ENCODE results near the gene DZIP1. TPM values are rescaled to one million over a fixed set of nuclear protein-coding genes. Genes with fewer than 3 reads are reported as not detected.

Gene DZIP1
- total and polyA plus RNA-seq, 2 of the 8 experiments (the other 6 are each of a cell fraction or from before 2014, with no cell fraction given) = 7.6 to 24.6 TPM

DNA sequence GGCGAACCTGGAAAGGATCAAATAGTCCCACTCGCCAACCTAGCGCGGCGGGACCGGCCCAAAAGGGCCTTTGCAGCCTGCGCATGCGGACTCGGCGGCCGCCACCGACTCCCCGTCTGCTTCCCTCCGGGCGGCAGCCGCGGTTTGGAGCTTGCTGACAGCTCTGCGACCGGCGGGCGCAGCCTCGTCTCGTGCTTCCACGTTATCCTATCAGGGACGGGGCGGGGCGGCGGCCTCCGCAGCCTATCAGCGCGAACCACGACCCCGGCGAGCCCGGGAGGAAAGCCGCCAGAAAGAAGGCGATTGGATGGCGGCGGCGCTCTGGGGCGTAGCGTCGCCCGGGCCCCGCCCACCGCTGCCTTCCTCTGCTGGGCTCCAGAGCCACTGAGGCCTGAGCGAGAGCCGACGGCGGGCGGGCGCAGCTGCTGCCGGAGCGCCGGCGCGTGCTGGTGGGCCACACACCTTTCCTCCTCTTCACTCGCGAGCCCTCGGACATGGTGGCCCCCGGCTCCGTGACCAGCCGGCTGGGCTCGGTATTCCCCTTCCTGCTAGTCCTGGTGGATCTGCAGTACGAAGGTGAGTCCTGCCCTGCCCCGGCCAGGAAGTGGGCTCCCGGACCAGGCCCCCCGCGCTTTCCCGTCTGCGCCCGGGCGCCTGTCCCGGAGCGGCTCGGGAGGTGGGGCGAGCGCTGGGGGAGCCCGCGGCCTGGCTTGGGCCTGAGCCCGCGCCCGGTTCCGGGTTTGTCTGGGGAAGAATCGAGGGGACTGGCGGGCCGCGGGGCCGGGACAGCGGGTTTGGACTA is 32.5 kb upstream of the DZIP1 start, which contains the start of gene DNAJC3 (continued):
- TF ChIP-seq TEAD4 (IDR thresholded peaks at IDR 0.05; ENCODE audit: low read depth, low read length) (no peak), KDM4A (IDR thresholded peaks at IDR 0.05; ENCODE audit: low read depth, low read length, severe bottlenecking) (peak; percentile 85), TBP (IDR thresholded peaks at IDR 0.05; ENCODE audit: low read depth, low read length) (peak; percentile 77), SAP30 (IDR thresholded peaks at IDR 0.05; ENCODE audit: insufficient read depth, insufficient replicate concordance, low read length) (peak; percentile 51), EZH2 (IDR thresholded peaks at IDR 0.05; ENCODE audit: low read depth, low read length, severe bottlenecking) (no peak), PHF8 (conservative IDR thresholded peaks at IDR 0.05; ENCODE audit: low read depth, low read length) (peak; percentile 82), HDAC2 (IDR thresholded peaks at IDR 0.05; ENCODE audit: borderline replicate concordance in 1 of 2, low read depth in 2 of 2, low read length in 2 of 2) (no peak), TAF7 (optimal IDR thresholded peaks at IDR 0.05; ENCODE audit: borderline replicate concordance, low read depth, low read length) (peak; percentile 23)
- TF ChIP-seq, protein P1, sequence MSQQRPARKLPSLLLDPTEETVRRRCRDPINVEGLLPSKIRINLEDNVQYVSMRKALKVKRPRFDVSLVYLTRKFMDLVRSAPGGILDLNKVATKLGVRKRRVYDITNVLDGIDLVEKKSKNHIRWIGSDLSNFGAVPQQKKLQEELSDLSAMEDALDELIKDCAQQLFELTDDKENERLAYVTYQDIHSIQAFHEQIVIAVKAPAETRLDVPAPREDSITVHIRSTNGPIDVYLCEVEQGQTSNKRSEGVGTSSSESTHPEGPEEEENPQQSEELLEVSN (IDR thresholded peaks at IDR 0.05) = peak; percentile 87
- TF ChIP-seq, protein P2, sequence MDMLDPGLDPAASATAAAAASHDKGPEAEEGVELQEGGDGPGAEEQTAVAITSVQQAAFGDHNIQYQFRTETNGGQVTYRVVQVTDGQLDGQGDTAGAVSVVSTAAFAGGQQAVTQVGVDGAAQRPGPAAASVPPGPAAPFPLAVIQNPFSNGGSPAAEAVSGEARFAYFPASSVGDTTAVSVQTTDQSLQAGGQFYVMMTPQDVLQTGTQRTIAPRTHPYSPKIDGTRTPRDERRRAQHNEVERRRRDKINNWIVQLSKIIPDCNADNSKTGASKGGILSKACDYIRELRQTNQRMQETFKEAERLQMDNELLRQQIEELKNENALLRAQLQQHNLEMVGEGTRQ (IDR thresholded peaks at IDR 0.05; ENCODE audit: low read length) = 0 out of 2 replicates have a peak, but pooled peaks have one; percentile 8

All from H1 (cell line).